ENCODE measurements around the gene SRPK2. TPM values are rescaled to one million over a fixed set of nuclear protein-coding genes. Genes with fewer than 3 reads are reported as not detected.
"Not testable (repeated sequence)": the region's sequence is repeated elsewhere in the genome, so short reads cannot be mapped to it uniquely, and the experiment has no call there.

SRPK2 gene
- total and polyA plus RNA-seq, 2 of the 13 experiments (the other 11 are each of a cell fraction or from before 2014, with no cell fraction given) = 10.1 to 22.3 TPM

DNA sequence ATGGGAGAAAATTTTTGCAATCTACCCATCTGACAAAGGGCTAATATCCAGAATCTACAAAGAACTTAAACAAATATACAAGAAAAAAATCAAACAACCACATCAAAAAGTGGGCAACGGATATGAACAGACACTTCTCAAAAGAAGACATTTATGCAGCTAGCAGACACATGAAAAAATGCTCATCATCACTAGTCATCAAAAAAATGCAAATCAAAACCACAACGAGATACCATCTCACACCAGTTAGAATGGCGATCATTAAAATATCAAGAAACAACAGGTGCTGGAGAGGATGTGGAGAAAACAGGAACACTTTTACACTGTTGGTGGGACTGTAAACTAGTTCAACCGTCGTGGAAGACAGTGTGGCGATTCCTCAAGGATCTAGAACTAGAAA lies 88.1 kb downstream of the SRPK2 start:
- POLR2A ChIA-PET = not testable (repeated sequence)

GRCh38 chr7:105298439-105298894 lies 90.3 kb downstream of the SRPK2 start:
- no peak for ATAC-seq
- H3K4me2 ChIP-seq (ENCODE audit: low read depth, low read length) = no peak overlapping the region
- H3K9me3 ChIP-seq (ENCODE audit: low read length) = no peaks in the 10 kb centered on the region
- no peak overlapping the region for H3K9ac ChIP-seq (ENCODE audit: insufficient read depth, low read depth, low read length)
- BruUV-seq (replicated peaks) = no TSS peak
- no peaks in the 10 kb centered on the region for H3K27me3 ChIP-seq (ENCODE audit: control insufficient read depth in 1 of 2, insufficient read depth in 2 of 2, low read length in 2 of 2)
- FAIRE-seq = no peak
- peaks cover 10% of the 10 kb centered on the region for H3K79me2 ChIP-seq (ENCODE audit: insufficient read depth, low read length)
- no peak for DNase-seq (ENCODE audit: low spot score)
- POLR2A ChIA-PET = no interaction called here
- 0 out of 2 replicates have a peak, but pooled peaks cover 4% of the 10 kb centered on the region for H4K20me1 ChIP-seq (ENCODE audit: insufficient read depth, low read length)
- in situ Hi-C loops (cut with HindIII; ENCODE audit: extremely low pct_ligation_motif_present, low pct_unique_long_range_greater_than_20kb) (no loop called here), intact Hi-C loops (cut with micrococcal nuclease; ENCODE audit: unreplicated experiment) (no loop called here)
- H3K4me3 ChIP-seq (replicated peaks in 1 of 3; ENCODE audit: insufficient read depth in 1 of 3, low read depth in 2 of 3, low read length in 3 of 3) = no peak overlapping the region
- CTCF ChIA-PET (ENCODE audit: low intra/inter-chr PET ratio, low total read pairs) = no interaction called here
- H2AFZ ChIP-seq (ENCODE audit: low read length) = no peak overlapping the region
- WGBS (ENCODE audit: low lambda C conversion rate) = 98% methylated on average over 4 of the region's 4 CpGs
- peaks cover 17% of the 10 kb centered on the region for H3K4me1 ChIP-seq (ENCODE audit: insufficient read depth, low read length)
- no peak overlapping the region for H3K27ac ChIP-seq (ENCODE audit: extremely low read length, insufficient read depth, low read length)
- no peaks in the 10 kb centered on the region for H3K36me3 ChIP-seq (replicated peaks in 1 of 2; ENCODE audit: control insufficient read depth in 1 of 2, insufficient read depth in 2 of 2, low read length in 2 of 2)
- TF ChIP-seq CAMTA2 (CRISPR knock-in tag; IDR thresholded peaks at IDR 0.05; ENCODE audit: borderline replicate concordance) = no peak
- TF ChIP-seq NFIC (IDR thresholded peaks at IDR 0.05; ENCODE audit: low read length) = no peak
- TF ChIP-seq DR1 (CRISPR knock-in tag; IDR thresholded peaks at IDR 0.05) = no peak
- no peak for TF ChIP-seq ZNF143 (CRISPR knock-in tag; IDR thresholded peaks at IDR 0.05)
- TF ChIP-seq, protein P1, sequence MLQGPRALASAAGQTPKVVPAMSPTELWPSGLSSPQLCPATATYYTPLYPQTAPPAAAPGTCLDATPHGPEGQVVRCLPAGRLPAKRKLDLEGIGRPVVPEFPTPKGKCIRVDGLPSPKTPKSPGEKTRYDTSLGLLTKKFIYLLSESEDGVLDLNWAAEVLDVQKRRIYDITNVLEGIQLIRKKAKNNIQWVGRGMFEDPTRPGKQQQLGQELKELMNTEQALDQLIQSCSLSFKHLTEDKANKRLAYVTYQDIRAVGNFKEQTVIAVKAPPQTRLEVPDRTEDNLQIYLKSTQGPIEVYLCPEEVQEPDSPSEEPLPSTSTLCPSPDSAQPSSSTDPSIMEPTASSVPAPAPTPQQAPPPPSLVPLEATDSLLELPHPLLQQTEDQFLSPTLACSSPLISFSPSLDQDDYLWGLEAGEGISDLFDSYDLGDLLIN (CRISPR knock-in tag; IDR thresholded peaks at IDR 0.05; ENCODE audit: borderline replicate concordance) = no peak
- no peak for TF ChIP-seq PHF20 (CRISPR knock-in tag; IDR thresholded peaks at IDR 0.05)
- TF ChIP-seq ZNF253 (CRISPR knock-in tag; IDR thresholded peaks at IDR 0.05; ENCODE audit: borderline replicate concordance) = no peak
- no peak for TF ChIP-seq TIGD3 (CRISPR knock-in tag; IDR thresholded peaks at IDR 0.05; ENCODE audit: borderline replicate concordance)
- no peak for TF ChIP-seq PATZ1 (CRISPR knock-in tag; IDR thresholded peaks at IDR 0.05)
- no peak for TF ChIP-seq CTCF (CRISPR knock-in tag; IDR thresholded peaks at IDR 0.05)
- no peak for TF ChIP-seq NFKBIZ (CRISPR knock-in tag; IDR thresholded peaks at IDR 0.05)
- no peak for TF ChIP-seq NFE2 (CRISPR knock-in tag; IDR thresholded peaks at IDR 0.05)

More for the DNA sequence above, 88.1 kb downstream of the SRPK2 start:
- CTCF ChIA-PET (ENCODE audit: low intra/inter-chr PET ratio, low total read pairs); in situ Hi-C loops (cut with HindIII; ENCODE audit: extremely low pct_ligation_motif_present, low pct_unique_long_range_greater_than_20kb); H3K9ac ChIP-seq (ENCODE audit: insufficient read depth, low read depth, low read length); H3K27ac ChIP-seq (ENCODE audit: extremely low read length, insufficient read depth, low read length); BruUV-seq (replicated peaks); FAIRE-seq; intact Hi-C loops (cut with micrococcal nuclease; ENCODE audit: unreplicated experiment); H3K36me3 ChIP-seq (replicated peaks in 1 of 2; ENCODE audit: control insufficient read depth in 1 of 2, insufficient read depth in 2 of 2, low read length in 2 of 2); H4K20me1 ChIP-seq (ENCODE audit: insufficient read depth, low read length); H2AFZ ChIP-seq (ENCODE audit: low read length); H3K4me3 ChIP-seq (replicated peaks in 1 of 3; ENCODE audit: insufficient read depth in 1 of 3, low read depth in 2 of 3, low read length in 3 of 3); DNase-seq (ENCODE audit: low spot score); H3K4me2 ChIP-seq (ENCODE audit: low read depth, low read length); H3K9me3 ChIP-seq (ENCODE audit: low read length); H3K27me3 ChIP-seq (ENCODE audit: control insufficient read depth in 1 of 2, insufficient read depth in 2 of 2, low read length in 2 of 2); ATAC-seq: not testable (repeated sequence)
- 89% methylated on average over 6 of the region's 6 CpGs for WGBS (ENCODE audit: low lambda C conversion rate)
- H3K4me1 ChIP-seq (ENCODE audit: insufficient read depth, low read length) = peaks cover 38% of the 10 kb centered on the region
- H3K79me2 ChIP-seq (ENCODE audit: insufficient read depth, low read length) = peaks cover 10% of the 10 kb centered on the region

Measured in HepG2 (cell line).